Adrenal gland (tissue), 5 donors: ENCODE measurements around the gene NKTR.

ENCODE experiments used
- POLR2A ChIP-seq, 2 donors: fragments of 450-650 bp; IDR thresholded peaks; one replicate each; pipeline ENCODE4 v1.6.1; 2017; ENCODE audit warnings: antibody characterized with exemption in 2 of 2, mild to moderate bottlenecking in 2 of 2, moderate library complexity in 1 of 2
- TF ChIP-seq, protein P1 (sequence below), 6 experiments: fragments of 450-650 bp in 4 of 6; fragments of 200-600 bp in 2 of 6; sonication (generic) in 1 of 6; IDR thresholded peaks; 1 replicate in 5 of 6; 2 replicates in 1 of 6; pipeline versions ENCODE4 v1.5.1 to v1.8.0; 2016 to 2021; ENCODE audit warnings: antibody characterized with exemption in 6 of 6, mild to moderate bottlenecking in 2 of 6, moderate library complexity in 1 of 6
- donor health status: DM: no; HTN: no; CAD: no.

DNA sequence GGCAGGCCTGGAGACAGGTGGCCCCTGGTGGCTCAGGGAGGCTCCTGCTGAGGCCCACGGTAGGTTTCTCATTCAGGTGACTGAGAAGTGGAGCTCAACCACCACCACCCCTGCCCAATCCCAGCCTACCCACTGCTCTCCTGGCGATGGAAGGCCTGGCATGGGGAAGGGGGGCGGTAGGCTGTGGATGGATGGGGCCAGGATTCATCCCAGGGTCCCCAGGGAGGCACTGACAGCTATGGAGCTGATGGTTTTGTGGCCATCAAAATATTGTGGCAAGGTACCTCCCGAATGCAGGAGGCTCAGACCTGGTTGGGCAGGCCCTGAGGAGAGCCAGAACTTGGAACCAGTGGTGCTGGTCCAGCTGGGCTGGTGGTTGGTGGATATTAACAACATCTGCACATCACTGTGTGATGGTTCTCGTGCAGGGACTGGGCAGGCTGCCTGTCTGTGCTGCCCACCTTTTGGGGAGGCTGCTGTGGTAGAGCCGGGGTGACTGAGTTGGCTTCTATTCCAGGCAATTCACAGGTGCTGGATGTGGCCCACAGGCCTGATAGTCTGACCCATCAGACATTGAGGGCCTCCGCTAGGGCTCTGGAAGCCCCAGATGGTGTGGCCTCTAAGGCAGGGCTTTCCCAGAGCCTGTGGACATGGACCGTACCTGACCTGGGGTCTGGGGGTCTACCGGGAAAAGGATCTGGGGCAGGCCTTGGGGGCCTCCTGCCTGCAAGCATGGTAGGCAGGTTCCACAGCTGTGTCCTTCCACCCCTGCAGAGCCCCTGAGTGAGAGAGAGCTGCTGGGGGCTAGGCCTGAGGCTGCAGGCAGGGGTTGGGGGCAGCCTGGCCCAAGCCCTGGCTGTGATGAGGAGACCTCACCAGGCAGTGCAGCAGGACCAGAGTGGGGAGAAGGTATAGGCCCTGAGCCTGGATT lies 56.5 kb downstream of the NKTR start:
- TF ChIP-seq, protein P1, sequence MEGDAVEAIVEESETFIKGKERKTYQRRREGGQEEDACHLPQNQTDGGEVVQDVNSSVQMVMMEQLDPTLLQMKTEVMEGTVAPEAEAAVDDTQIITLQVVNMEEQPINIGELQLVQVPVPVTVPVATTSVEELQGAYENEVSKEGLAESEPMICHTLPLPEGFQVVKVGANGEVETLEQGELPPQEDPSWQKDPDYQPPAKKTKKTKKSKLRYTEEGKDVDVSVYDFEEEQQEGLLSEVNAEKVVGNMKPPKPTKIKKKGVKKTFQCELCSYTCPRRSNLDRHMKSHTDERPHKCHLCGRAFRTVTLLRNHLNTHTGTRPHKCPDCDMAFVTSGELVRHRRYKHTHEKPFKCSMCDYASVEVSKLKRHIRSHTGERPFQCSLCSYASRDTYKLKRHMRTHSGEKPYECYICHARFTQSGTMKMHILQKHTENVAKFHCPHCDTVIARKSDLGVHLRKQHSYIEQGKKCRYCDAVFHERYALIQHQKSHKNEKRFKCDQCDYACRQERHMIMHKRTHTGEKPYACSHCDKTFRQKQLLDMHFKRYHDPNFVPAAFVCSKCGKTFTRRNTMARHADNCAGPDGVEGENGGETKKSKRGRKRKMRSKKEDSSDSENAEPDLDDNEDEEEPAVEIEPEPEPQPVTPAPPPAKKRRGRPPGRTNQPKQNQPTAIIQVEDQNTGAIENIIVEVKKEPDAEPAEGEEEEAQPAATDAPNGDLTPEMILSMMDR (IDR thresholded peaks at IDR 0.05), result no peak
- no peak for TF ChIP-seq POLR2A (IDR thresholded peaks at IDR 0.05)
